Adipocyte (in vitro differentiated cells): ENCODE measurements around the gene CYB561D2.
"Not testable (repeated sequence)": the region's sequence is repeated elsewhere in the genome, so short reads cannot be mapped to it uniquely, and the experiment has no call there.

ENCODE experiments used
- DNase-seq: peaks from one replicate; pipeline ENCODE4 v3.0.0-alpha.2; 2015; ENCODE audit warnings: low read depth
- H3K27me3 ChIP-seq: replicated peaks from 2 replicates; pipeline ENCODE4 v1.7.0; 2013; ENCODE audit warnings: mild to moderate bottlenecking, low read length, moderate library complexity; ENCODE audit not compliant: control insufficient read depth, insufficient read depth
- H3K36me3 ChIP-seq: 2 replicates; pipeline ENCODE4 v1.7.0; 2013; ENCODE audit warnings: low read length, mild to moderate bottlenecking, moderate library complexity; ENCODE audit not compliant: control insufficient read depth, insufficient read depth, severe bottlenecking
- H3K4me1 ChIP-seq: 2 replicates; pipeline ENCODE4 v1.7.0; 2013; ENCODE audit warnings: mild to moderate bottlenecking, low read length, moderate library complexity; ENCODE audit not compliant: control insufficient read depth, insufficient read depth
- H3K4me3 ChIP-seq: 2 replicates; pipeline ENCODE4 v1.7.0; 2013; ENCODE audit warnings: mild to moderate bottlenecking, low read length, moderate library complexity
- H3K9ac ChIP-seq: 2 replicates; pipeline ENCODE4 v1.7.0; 2013; ENCODE audit warnings: mild to moderate bottlenecking, low read length, moderate library complexity
- H3K9me3 ChIP-seq: 2 replicates; pipeline ENCODE4 v1.7.0; 2013; ENCODE audit warnings: mild to moderate bottlenecking, low read length, moderate library complexity; ENCODE audit not compliant: control insufficient read depth

Gene CYB561D2

GRCh38 chr3:50350527-50351322, at the start of gene CYB561D2, which contains the start of gene NPRL2:
Gene CYB561D2, plus strand, starts transcription at chr3:50350862. Its CDS starts 572 bp downstream, at chr3:50351434.
Gene NPRL2, minus strand, starts transcription at chr3:50350775. Its CDS starts 123 bp downstream, at chr3:50350652.
- Histone ChIP-seq H3K9me3 (no peaks in the 10 kb centered on the region), H3K4me3 (peak within 1 kb of the TSS; percentile 88), H3K27me3 (no peaks in the 10 kb centered on the region), H3K36me3 (peaks cover 34% of the 10 kb centered on the region), H3K9ac (peak within 1 kb of the TSS; percentile 95), H3K4me1 (peaks cover 29% of the 10 kb centered on the region)
- DNase-seq, result peak; percentile 97

GRCh38 chr3:50302095-50303012, 48.3 kb upstream of the CYB561D2 start:
- no peaks in the 10 kb centered on the region for H3K9me3 ChIP-seq
- H3K36me3 ChIP-seq, result no peaks in the 10 kb centered on the region
- peaks cover 22% of the 10 kb centered on the region for H3K4me1 ChIP-seq
- no peak overlapping the region for H3K9ac ChIP-seq
- DNase-seq, result no peak
- no peak overlapping the region for H3K4me3 ChIP-seq
- H3K27me3 ChIP-seq, result no peaks in the 10 kb centered on the region

- Histone ChIP-seq H3K9me3 (no peaks in the 10 kb centered on the region), H3K9ac (peak within 1 kb of the TSS; percentile 25), H3K27me3 (no peaks in the 10 kb centered on the region), H3K4me1 (peaks cover 18% of the 10 kb centered on the region), H3K36me3 (no peaks in the 10 kb centered on the region), H3K4me3 (no peak within 1 kb of the TSS)
- no peak for DNase-seq
Measured at GRCh38 chr3:50303013-50303815, 47.4 kb upstream of the CYB561D2 start, which contains the start of gene HYAL1. Gene HYAL1, minus strand, starts transcription at chr3:50303574. Its CDS starts 618 bp downstream, at chr3:50302956.

GRCh38 chr3:50304601-50305000, 46.1 kb upstream of the CYB561D2 start:
- Histone ChIP-seq H3K4me3 (no peak overlapping the region), H3K9ac (no peak overlapping the region), H3K27me3 (no peaks in the 10 kb centered on the region), H3K9me3 (no peaks in the 10 kb centered on the region), H3K4me1 (peaks cover 10% of the 10 kb centered on the region), H3K36me3 (no peaks in the 10 kb centered on the region)
- no peak for DNase-seq

GRCh38 chr3:50312041-50312440, 38.6 kb upstream of the CYB561D2 start:
- not testable (repeated sequence) for H3K36me3 ChIP-seq, H3K9ac ChIP-seq
- H3K4me1 ChIP-seq, result peaks cover 15% of the 10 kb centered on the region

GRCh38 chr3:50314342-50314741, 36.3 kb upstream of the CYB561D2 start:
- Histone ChIP-seq H3K27me3 (no peaks in the 10 kb centered on the region), H3K9me3 (no peaks in the 10 kb centered on the region), H3K36me3 (peaks cover 26% of the 10 kb centered on the region), H3K9ac (no peak overlapping the region), H3K4me1 (peaks cover 15% of the 10 kb centered on the region), H3K4me3 (no peak overlapping the region)
- no peak for DNase-seq

More at GRCh38 chr3:50312041-50312440, 38.6 kb upstream of the CYB561D2 start:
- DNase-seq, H3K27me3 ChIP-seq, H3K4me3 ChIP-seq, H3K9me3 ChIP-seq: not testable (repeated sequence)

GRCh38 chr3:50314816-50315215, 35.8 kb upstream of the CYB561D2 start:
- Histone ChIP-seq H3K36me3 (peaks cover 28% of the 10 kb centered on the region), H3K9ac (no peak overlapping the region), H3K9me3 (no peaks in the 10 kb centered on the region), H3K27me3 (no peaks in the 10 kb centered on the region), H3K4me1 (peaks cover 17% of the 10 kb centered on the region), H3K4me3 (no peak overlapping the region)
- DNase-seq, result no peak

GRCh38 chr3:50316657-50317242, 33.9 kb upstream of the CYB561D2 start:
- peaks cover 28% of the 10 kb centered on the region for H3K36me3 ChIP-seq
- no peak for DNase-seq
- no peak overlapping the region for H3K4me3 ChIP-seq
- no peak overlapping the region for H3K9ac ChIP-seq
- H3K4me1 ChIP-seq, result peaks cover 25% of the 10 kb centered on the region
- H3K27me3 ChIP-seq, result no peaks in the 10 kb centered on the region
- no peaks in the 10 kb centered on the region for H3K9me3 ChIP-seq

GRCh38 chr3:50317300-50317699, 33.4 kb upstream of the CYB561D2 start:
- no peak for DNase-seq
- H3K9me3 ChIP-seq, result no peaks in the 10 kb centered on the region
- H3K36me3 ChIP-seq, result peaks cover 28% of the 10 kb centered on the region
- no peak overlapping the region for H3K9ac ChIP-seq
- peaks cover 31% of the 10 kb centered on the region for H3K4me1 ChIP-seq
- H3K27me3 ChIP-seq, result no peaks in the 10 kb centered on the region
- H3K4me3 ChIP-seq, result no peak overlapping the region

- Histone ChIP-seq H3K36me3 (peaks cover 28% of the 10 kb centered on the region), H3K9me3 (no peaks in the 10 kb centered on the region), H3K4me3 (no peak overlapping the region), H3K4me1 (peaks cover 31% of the 10 kb centered on the region), H3K27me3 (no peaks in the 10 kb centered on the region), H3K9ac (no peak overlapping the region)
- no peak for DNase-seq
Measured at GRCh38 chr3:50318163-50318562, 32.5 kb upstream of the CYB561D2 start.
